ENCODE data around the gene B3GALT5.
"Not testable (repeated sequence)": the region's sequence is repeated elsewhere in the genome, so short reads cannot be mapped to it uniquely, and the experiment has no call there.

Gene B3GALT5

GRCh38 chr21:39685991-39686390 lies 73.3 kb downstream of the B3GALT5 start:
- no peak for DNase-seq (ENCODE audit: low read depth in 2 of 2)
- H3K4me3 ChIP-seq (replicated peaks in 1 of 2; ENCODE audit: low read depth in 2 of 2, low read length in 2 of 2) = no peak overlapping the region
- TF ChIP-seq, protein P1, sequence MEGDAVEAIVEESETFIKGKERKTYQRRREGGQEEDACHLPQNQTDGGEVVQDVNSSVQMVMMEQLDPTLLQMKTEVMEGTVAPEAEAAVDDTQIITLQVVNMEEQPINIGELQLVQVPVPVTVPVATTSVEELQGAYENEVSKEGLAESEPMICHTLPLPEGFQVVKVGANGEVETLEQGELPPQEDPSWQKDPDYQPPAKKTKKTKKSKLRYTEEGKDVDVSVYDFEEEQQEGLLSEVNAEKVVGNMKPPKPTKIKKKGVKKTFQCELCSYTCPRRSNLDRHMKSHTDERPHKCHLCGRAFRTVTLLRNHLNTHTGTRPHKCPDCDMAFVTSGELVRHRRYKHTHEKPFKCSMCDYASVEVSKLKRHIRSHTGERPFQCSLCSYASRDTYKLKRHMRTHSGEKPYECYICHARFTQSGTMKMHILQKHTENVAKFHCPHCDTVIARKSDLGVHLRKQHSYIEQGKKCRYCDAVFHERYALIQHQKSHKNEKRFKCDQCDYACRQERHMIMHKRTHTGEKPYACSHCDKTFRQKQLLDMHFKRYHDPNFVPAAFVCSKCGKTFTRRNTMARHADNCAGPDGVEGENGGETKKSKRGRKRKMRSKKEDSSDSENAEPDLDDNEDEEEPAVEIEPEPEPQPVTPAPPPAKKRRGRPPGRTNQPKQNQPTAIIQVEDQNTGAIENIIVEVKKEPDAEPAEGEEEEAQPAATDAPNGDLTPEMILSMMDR (IDR thresholded peaks at IDR 0.05; ENCODE audit: low read depth, low read length) = no peak

DNA sequence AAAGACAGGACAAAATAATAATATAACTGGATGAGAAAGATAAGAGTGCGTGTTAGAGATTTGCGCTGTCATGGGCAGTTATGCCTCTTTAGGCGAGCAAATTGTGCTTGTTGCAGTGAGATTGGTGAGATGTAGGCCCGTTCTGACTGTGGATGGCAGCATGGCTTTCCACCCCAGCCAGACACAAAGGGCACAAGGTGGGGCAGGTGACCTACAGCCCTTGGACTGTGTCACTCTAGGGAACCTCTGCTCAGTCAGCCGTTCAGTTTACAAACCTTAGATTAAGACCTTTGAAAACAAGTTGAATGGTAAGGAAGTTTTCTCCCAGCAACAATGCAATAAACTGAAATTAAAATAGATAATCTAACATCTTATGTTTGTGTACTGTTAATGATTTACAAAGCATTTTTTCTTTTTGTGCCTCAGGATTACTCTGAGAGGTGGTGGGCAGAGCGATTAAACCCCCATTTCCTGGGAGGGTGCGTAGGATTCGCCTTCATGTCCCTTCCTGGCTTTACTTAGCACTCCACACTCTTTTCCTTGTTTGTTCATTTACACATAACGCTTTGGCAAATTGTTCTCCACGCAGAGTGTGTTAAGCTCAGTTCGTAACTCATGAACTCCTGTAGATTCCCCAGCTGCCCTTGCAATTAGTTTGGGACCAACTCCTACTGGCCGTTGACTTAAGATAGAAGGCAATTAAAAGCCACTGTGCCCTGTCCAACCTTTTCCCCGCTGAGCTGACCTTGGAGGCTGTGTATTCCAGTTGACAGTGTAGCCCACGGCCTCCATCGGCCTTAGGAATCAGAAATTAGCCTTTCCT lies 74.1 kb downstream of the B3GALT5 start:
- no peak for DNase-seq (ENCODE audit: low read depth in 2 of 2)
- no peak overlapping the region for H3K4me3 ChIP-seq (replicated peaks in 1 of 2; ENCODE audit: low read depth in 2 of 2, low read length in 2 of 2)
- TF ChIP-seq, protein P1 (IDR thresholded peaks at IDR 0.05; ENCODE audit: low read depth, low read length) = no peak

DNA sequence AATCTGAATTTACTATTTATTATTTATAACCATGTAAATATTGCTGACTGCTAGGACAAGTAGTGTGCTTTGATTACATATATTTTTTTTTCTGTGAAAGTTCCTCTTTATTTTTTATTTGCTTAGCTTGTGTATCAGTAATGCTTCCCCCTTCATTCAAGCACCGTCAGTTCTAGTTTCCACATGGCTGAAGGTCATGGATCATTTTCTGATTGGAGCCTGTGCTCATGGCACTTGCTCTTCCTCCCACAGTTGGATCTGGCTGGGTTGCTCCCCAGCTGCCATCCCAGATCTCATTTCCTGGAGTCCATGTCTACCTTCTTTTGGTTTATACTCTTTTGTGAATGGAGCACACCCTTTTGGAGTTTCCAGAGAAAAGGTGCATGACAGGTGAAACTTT lies 75.3 kb downstream of the B3GALT5 start:
- no peak for DNase-seq (ENCODE audit: low read depth in 2 of 2)
- TF ChIP-seq, protein P1 (IDR thresholded peaks at IDR 0.05; ENCODE audit: low read depth, low read length) = no peak

GRCh38 chr21:39689860-39690259 lies 77.1 kb downstream of the B3GALT5 start:
- not testable (repeated sequence) for H3K4me3 ChIP-seq (replicated peaks in 1 of 2; ENCODE audit: low read depth in 2 of 2, low read length in 2 of 2)

More for the DNA sequence above, 75.3 kb downstream of the B3GALT5 start:
- H3K4me3 ChIP-seq (replicated peaks in 1 of 2; ENCODE audit: low read depth in 2 of 2, low read length in 2 of 2) = no peak overlapping the region

DNA sequence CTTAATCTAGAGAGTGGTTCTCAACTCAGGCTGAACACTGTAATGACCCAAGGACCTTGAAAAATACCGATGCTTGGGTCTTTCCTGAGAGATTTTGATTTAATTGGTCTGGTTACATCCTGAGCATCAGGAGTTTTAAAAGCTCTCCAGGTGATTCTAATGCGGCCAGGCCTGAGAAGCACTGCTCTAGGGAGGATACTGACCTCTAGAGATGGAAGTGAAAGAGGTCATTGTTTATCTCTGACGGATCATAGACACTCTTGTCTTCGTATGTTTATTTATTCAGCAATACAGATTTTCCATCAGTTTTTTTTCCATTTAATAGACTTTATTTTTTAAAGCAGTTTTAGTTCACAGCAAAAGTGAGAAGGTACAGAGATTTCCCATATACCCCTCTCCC lies 77.7 kb downstream of the B3GALT5 start:
- H3K4me3 ChIP-seq (replicated peaks in 1 of 2; ENCODE audit: low read depth in 2 of 2, low read length in 2 of 2) = no peak overlapping the region
- TF ChIP-seq, protein P1 (IDR thresholded peaks at IDR 0.05; ENCODE audit: low read depth, low read length) = no peak

More at GRCh38 chr21:39689860-39690259, 77.1 kb downstream of the B3GALT5 start:
- DNase-seq (ENCODE audit: low read depth in 2 of 2) = not testable (repeated sequence)

DNA sequence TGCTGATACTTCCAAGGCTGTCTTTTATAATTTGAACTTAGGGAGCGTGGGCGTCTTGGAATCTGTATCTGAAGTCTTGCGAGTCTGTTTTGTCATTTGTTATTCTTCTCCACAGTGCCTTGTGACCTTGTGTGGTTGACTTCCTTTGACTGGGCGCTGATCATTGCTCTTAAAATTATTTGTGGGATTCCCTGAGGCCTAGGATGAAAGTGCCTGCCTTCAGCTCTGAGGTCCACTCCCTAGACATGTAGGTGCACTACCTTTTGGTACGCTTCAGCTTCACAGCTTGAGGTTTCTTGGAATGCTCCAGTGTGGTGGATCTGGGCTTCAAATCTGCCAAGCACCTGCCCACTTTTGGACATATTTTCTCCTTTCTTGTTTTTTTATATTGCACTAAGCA lies 82.0 kb downstream of the B3GALT5 start:
- DNase-seq (ENCODE audit: low read depth in 2 of 2) = no peak
- no peak overlapping the region for H3K4me3 ChIP-seq (replicated peaks in 1 of 2; ENCODE audit: low read depth in 2 of 2, low read length in 2 of 2)
- TF ChIP-seq, protein P1 (IDR thresholded peaks at IDR 0.05; ENCODE audit: low read depth, low read length) = no peak

More for the DNA sequence above, 77.7 kb downstream of the B3GALT5 start:
- no peak for DNase-seq (ENCODE audit: low read depth in 2 of 2)

- TF ChIP-seq, protein P1 (IDR thresholded peaks at IDR 0.05; ENCODE audit: low read depth, low read length) = no peak
- no peak for DNase-seq (ENCODE audit: low read depth in 2 of 2)
- no peak overlapping the region for H3K4me3 ChIP-seq (replicated peaks in 1 of 2; ENCODE audit: low read depth in 2 of 2, low read length in 2 of 2)
Measured at GRCh38 chr21:39696196-39696595, 83.5 kb downstream of the B3GALT5 start.

All from cardiac fibroblast (primary cell).